Anterior cingulate cortex (tissue), 58 donors: Measurements from ENCODE around the gene GREB1L.

ENCODE experiments used
- DNase-seq, 58 donors: peaks; one replicate each; lab custom pipeline; 2025; lab: John Stamatoyannopoulos, UW

GREB1L gene

GRCh38 chr18:21472741-21473140, 230.7 kb downstream of the GREB1L start:
- no peak for DNase-seq

GRCh38 chr18:21474621-21475020, 232.6 kb downstream of the GREB1L start:
- no peak for DNase-seq

- DNase-seq: no peak
Observed at GRCh38 chr18:21479721-21480120, 237.7 kb downstream of the GREB1L start.

GRCh38 chr18:21481739-21482138, 239.7 kb downstream of the GREB1L start:
- no peak for DNase-seq

- no peak for DNase-seq
Observed at GRCh38 chr18:21483051-21483450, 241.0 kb downstream of the GREB1L start.

GRCh38 chr18:21484851-21485636, 243.0 kb downstream of the GREB1L start:
- DNase-seq: no peak

GRCh38 chr18:21486905-21487437, 244.9 kb downstream of the GREB1L start:
- no peak for DNase-seq

GRCh38 chr18:21489119-21489750, 247.2 kb downstream of the GREB1L start:
- DNase-seq: peak in 17 of 58 donors; percentile 2 to 23 (median 6)

- no peak for DNase-seq
Observed at GRCh38 chr18:21489919-21490495, 248.0 kb downstream of the GREB1L start.

GRCh38 chr18:21490748-21491147, 248.7 kb downstream of the GREB1L start:
- DNase-seq: no peak

GRCh38 chr18:21496277-21496835, 254.3 kb downstream of the GREB1L start:
- DNase-seq: no peak

- no peak for DNase-seq
Observed at GRCh38 chr18:21499997-21500396, 258.0 kb downstream of the GREB1L start.

- no peak for DNase-seq
Observed at GRCh38 chr18:21502661-21503060, 260.6 kb downstream of the GREB1L start.

- DNase-seq: no peak
Observed at GRCh38 chr18:21507913-21508701, 266.1 kb downstream of the GREB1L start.

GRCh38 chr18:21509062-21509461, 267.0 kb downstream of the GREB1L start:
- no peak for DNase-seq

GRCh38 chr18:21513292-21513691, 271.3 kb downstream of the GREB1L start:
- DNase-seq: no peak

- DNase-seq: no peak
Observed at GRCh38 chr18:21513741-21514140, 271.7 kb downstream of the GREB1L start.

GRCh38 chr18:21522530-21522929, 280.5 kb downstream of the GREB1L start:
- DNase-seq: no peak

GRCh38 chr18:21525916-21526315, 283.9 kb downstream of the GREB1L start:
- DNase-seq: no peak

- DNase-seq: no peak
Observed at GRCh38 chr18:21526463-21526862, 284.4 kb downstream of the GREB1L start.
